PFSK-1 (cell line): ENCODE results near the gene SLC43A3.

Source experiments
- FOXP2 ChIP-seq: optimal IDR thresholded peaks from 2 replicates; pipeline ENCODE3; 2011; ENCODE audit warnings: borderline replicate concordance, control low read depth, inconsistent platforms; ENCODE audit not compliant: insufficient read depth; ENCODE audit errors: extremely low read length, extremely low read depth
- POLR2AphosphoS5 ChIP-seq: IDR thresholded peaks from 2 replicates; pipeline ENCODE4 v1.6.1; 2012; ENCODE audit warnings: low read depth, mild to moderate bottlenecking, control low read depth, low read length, moderate library complexity
- REST ChIP-seq, 2 experiments: IDR thresholded peaks; 2 replicates each; pipeline versions ENCODE4 v1.6.1 to v1.8.0; 2011 to 2012; ENCODE audit warnings: low read depth in 2 of 2, low read length in 2 of 2, control low read depth in 1 of 2, inconsistent platforms in 1 of 2, mild to moderate bottlenecking in 1 of 2, moderate library complexity in 1 of 2; ENCODE audit not compliant: insufficient read depth in 1 of 2
- SIN3A ChIP-seq: IDR thresholded peaks from 2 replicates; pipeline ENCODE4 v1.6.1; 2012; ENCODE audit warnings: mild to moderate bottlenecking, low read length, moderate library complexity, borderline replicate concordance; ENCODE audit not compliant: insufficient read depth
- TAF1 ChIP-seq: IDR thresholded peaks from 2 replicates; pipeline ENCODE4 v1.6.1; 2012; ENCODE audit warnings: low read length, control low read depth, borderline replicate concordance; ENCODE audit not compliant: insufficient read depth

SLC43A3 gene

GRCh38 chr11:57391539-57391938 lies 35.4 kb downstream of the SLC43A3 start:
- TF ChIP-seq SIN3A, result no peak
- TF ChIP-seq POLR2AphosphoS5, result no peak
- TF ChIP-seq TAF1, result no peak
- TF ChIP-seq REST (IDR thresholded peaks at IDR 0.05; ENCODE audit: insufficient read depth in 1 of 2, low read depth in 2 of 2, low read length in 2 of 2), result no peak
- TF ChIP-seq FOXP2, result no peak

DNA sequence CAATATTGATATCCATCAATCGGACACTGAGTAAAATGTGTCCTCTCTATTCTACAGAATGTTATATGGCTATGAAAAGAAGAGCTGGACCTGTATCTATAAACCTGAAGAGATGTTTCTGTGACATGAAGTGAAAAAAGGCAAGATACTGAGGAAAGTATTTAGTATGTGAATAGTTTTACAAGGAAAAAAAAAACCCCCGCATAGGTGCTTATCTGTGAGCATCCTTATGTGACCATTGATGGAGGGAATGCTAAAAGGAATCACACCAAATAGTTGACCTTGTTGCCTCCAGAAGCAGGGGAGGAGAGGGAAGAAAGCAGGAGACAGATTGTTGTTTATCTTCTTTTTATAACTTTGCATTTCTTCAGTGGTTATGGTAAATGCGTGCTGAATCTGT lies 35.8 kb downstream of the SLC43A3 start:
- no peak for TF ChIP-seq TAF1
- no peak for TF ChIP-seq FOXP2
- no peak for TF ChIP-seq SIN3A
- no peak for TF ChIP-seq POLR2AphosphoS5
- TF ChIP-seq REST (IDR thresholded peaks at IDR 0.05; ENCODE audit: insufficient read depth in 1 of 2, low read depth in 2 of 2, low read length in 2 of 2), result no peak

- no peak for TF ChIP-seq POLR2AphosphoS5
- no peak for TF ChIP-seq TAF1
- TF ChIP-seq REST (IDR thresholded peaks at IDR 0.05; ENCODE audit: insufficient read depth in 1 of 2, low read depth in 2 of 2, low read length in 2 of 2), result no peak
- no peak for TF ChIP-seq FOXP2
- no peak for TF ChIP-seq SIN3A
These were observed 36.4 kb downstream of the SLC43A3 start, which contains the start of gene PRG2 for GRCh38 chr11:57390535-57390934. Gene PRG2 (minus strand): TSS chr11:57390650. CDS start chr11:57389944, 706 bp downstream.

DNA sequence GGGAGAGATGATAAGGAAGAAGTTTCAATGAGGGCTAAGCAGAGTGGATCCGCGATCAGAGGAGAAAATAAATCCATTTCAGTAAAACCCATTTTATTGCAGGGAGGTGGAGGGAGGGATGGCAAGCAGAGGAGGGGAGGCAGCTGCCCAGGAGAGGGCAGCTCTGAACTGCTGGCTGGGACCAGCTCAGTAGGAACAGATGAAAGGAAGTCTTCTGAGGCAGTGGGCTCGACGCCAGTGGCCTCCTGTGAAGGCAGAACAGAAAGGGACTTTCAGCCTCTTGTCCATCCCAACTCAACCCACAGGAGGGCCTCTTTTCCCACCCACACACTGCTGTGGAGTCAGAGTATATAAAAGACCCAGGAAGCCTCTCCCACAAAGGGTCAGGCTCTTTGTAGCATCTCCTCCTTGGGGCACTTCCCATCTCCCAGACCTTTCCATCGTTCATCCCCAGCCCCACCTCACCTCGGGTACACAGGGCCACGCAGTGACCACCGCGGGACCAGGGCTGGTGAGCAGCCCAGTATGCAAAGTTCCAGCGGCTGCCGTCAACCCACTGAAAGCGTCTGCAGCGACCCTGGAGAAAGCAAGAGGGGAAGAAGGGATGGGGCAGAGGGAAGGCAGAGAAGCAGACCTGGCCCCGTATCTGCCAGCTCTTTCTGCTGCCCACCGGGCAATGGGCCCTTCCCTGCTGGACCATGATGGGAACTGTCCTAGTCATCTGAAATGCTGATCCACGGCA lies 39.5 kb downstream of the SLC43A3 start:
- no peak for TF ChIP-seq TAF1
- no peak for TF ChIP-seq POLR2AphosphoS5
- TF ChIP-seq SIN3A, result no peak
- TF ChIP-seq FOXP2, result no peak
- TF ChIP-seq REST (IDR thresholded peaks at IDR 0.05; ENCODE audit: insufficient read depth in 1 of 2, low read depth in 2 of 2, low read length in 2 of 2), result no peak
